GM19193 (cell line): ENCODE measurements around the gene NEK2.

ENCODE experiments used
- POLR2A ChIP-seq: IDR thresholded peaks from 4 replicates; pipeline ENCODE4 v1.6.1; 2011; ENCODE audit not compliant: insufficient read depth, insufficient read length; ENCODE audit errors: extremely low read depth

Gene NEK2

GRCh38 chr1:211703812-211704537 lies 28.6 kb upstream of the NEK2 start:
- TF ChIP-seq POLR2A: no peak

- TF ChIP-seq POLR2A: no peak
Measured at GRCh38 chr1:211701733-211702132, 26.3 kb upstream of the NEK2 start.

- TF ChIP-seq POLR2A: no peak
Measured at GRCh38 chr1:211699059-211699458, 23.6 kb upstream of the NEK2 start.

GRCh38 chr1:211698161-211699026 lies 23.0 kb upstream of the NEK2 start:
- TF ChIP-seq POLR2A: no peak

DNA sequence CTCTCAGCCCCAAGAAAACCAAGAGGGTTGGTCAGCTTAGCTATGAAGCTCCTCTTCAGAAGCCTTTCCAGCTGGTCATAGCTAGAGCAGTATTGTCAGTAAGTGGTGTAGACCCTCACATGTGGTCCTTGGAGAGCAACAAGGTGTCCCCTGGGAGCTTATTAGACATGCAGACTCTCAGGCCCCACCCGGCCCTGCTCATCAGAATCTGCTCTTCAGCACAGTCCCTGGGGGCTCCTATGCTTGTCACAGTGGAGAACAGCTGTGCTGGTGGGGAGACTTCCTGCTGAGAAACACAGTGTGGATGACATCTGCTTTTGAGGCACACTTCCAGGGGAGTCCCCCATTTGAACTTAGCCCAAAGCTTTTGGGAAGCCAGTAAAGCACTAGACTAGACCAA lies 21.9 kb upstream of the NEK2 start:
- TF ChIP-seq POLR2A: no peak

- TF ChIP-seq POLR2A: no peak
Measured at GRCh38 chr1:211695135-211695816, 19.9 kb upstream of the NEK2 start.

DNA sequence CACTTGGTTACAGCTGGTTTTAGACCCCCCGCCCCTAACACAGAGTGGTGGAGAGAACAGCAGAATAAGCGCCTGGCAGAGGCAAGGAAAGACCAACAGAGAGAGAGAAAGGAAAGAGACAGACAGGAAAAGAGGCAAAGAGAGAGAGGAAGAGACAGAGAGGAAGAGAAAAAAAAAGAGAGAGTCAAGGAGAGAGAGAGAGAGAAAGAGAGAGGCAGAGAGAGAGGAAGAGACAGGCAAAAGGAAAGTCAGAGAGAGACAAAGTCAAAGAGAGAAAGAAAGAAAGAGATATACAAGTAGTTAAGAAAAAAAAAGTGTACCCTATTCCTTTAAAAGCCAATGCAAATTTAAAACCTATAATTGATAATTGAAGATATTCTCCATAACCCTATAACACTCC lies 13.0 kb upstream of the NEK2 start:
- TF ChIP-seq POLR2A: no peak

DNA sequence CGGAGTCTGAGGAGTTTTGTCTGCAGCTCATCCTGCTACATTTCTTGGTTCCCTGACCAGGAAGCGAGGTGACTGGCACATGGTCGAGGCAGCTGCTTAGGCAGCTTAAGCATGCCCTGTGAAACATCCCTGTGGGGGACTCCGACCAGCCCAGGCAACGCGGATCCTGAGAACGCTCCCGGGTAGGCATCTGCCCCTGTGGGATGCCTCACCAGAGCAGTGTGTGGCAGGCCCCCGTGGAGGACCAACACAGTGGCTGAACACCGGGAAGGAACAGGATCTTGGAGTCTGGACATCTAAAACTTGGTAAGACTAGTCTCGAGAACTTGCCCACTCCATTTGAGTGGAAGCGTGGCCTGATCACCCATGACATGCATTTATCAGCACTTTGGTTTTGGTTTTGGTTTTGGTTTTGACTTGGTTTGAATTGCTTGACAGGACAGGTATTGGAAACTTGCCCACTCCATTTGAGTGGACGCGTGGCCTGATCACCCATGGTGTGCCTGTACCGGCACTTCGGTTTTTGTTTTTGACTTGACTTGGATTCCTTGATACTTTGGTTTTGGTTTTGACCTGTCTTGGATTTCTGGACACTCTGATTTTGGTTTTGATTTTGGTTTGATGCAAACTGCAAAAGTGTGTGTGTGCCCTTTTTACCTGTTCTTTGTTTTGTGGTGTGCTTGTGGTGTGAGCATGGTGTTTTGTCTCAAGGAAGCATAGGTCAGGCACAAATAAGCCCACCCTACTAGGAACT lies 12.2 kb upstream of the NEK2 start:
- no peak for TF ChIP-seq POLR2A

GRCh38 chr1:211685823-211686222 lies 10.4 kb upstream of the NEK2 start:
- TF ChIP-seq POLR2A: no peak

- no peak for TF ChIP-seq POLR2A
Measured at GRCh38 chr1:211684791-211685190, 9.4 kb upstream of the NEK2 start.

DNA sequence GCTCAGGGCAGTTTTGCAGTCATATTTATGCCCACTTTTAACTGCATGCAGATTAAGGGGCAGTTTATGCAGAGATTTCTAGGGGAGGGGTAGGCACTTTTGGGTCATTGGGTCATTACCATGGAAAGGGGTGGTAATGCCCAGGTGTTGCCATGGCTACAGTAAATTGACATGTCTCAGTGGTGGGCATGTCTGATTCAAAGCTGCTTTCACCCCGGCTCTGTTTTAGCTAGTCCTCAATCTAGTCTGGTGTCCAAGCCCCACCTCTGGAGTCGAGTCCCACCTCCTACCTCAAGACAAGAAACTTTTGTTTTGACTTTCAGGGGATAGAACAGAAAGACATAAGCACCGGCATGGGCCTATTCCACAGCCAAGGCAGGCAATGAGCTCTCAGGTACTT lies 8.9 kb upstream of the NEK2 start:
- no peak for TF ChIP-seq POLR2A

- no peak for TF ChIP-seq POLR2A
Measured at GRCh38 chr1:211683396-211684297, 8.2 kb upstream of the NEK2 start.

- TF ChIP-seq POLR2A: no peak
Measured at GRCh38 chr1:211680752-211681327, 5.4 kb upstream of the NEK2 start.
